Effector CD4-positive, alpha-beta T cell (primary cell): ENCODE measurements around the gene PRKAG3.
"Not testable (repeated sequence)": the region's sequence is repeated elsewhere in the genome, so short reads cannot be mapped to it uniquely, and the experiment has no call there.

ENCODE experiments used
- DNase-seq: peaks from one replicate; pipeline ENCODE4 v3.0.0-alpha.2; 2020

The PRKAG3 gene

DNA sequence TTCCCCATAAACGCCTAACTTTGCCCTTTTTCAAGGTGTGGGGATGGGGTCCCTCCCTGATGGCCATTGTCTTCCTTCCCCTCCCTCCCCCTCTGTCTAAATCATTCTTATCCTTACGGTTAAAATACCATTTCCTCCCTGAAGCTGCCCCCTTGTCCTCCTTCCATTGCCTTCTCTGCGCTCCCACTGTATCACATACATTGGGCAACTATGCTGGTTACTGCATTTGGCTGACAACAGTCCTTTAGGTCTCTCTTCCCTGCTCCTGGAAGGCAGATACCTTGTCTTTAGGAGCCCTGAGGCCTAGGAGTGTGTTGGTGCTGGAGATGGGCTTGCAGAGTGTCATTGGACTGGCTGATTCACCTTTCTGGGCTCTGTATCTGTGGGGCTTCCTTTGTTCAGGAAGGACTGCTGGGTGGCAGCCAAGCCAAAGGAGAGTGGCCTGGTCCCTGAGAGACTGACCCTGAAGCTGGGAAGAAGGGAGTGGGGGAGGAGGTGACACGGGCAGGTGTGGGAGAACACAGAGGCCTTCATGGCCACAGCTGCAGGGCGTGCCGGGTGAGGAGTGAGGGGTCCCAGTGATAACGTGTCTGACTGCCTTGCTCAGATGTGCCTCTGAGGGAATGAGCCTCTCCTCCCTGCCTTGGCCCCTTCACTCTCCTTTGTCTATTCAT lies 30.2 kb upstream of the PRKAG3 start:
- no peak for DNase-seq

DNA sequence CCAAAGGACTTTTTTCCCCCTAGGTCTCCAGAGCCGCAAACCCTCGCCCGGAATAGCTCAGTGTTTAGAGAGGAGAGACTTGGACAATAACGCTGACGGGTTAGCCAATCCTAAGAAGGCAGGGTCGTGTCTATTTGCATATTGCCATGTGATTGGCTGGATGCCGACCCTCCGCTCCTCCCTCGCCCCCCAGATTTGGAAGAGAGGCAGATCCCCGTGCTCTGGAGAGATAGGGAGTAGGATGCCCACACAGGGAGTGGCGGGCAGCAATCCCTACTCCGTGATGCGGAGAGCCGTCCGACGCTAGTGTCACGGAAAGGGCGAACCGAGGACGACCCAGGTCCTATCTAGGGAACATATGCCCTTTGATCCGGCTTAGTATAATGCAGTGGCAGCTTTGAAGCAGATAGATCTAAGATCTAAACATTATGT lies 29.4 kb upstream of the PRKAG3 start:
- DNase-seq, result no peak

DNA sequence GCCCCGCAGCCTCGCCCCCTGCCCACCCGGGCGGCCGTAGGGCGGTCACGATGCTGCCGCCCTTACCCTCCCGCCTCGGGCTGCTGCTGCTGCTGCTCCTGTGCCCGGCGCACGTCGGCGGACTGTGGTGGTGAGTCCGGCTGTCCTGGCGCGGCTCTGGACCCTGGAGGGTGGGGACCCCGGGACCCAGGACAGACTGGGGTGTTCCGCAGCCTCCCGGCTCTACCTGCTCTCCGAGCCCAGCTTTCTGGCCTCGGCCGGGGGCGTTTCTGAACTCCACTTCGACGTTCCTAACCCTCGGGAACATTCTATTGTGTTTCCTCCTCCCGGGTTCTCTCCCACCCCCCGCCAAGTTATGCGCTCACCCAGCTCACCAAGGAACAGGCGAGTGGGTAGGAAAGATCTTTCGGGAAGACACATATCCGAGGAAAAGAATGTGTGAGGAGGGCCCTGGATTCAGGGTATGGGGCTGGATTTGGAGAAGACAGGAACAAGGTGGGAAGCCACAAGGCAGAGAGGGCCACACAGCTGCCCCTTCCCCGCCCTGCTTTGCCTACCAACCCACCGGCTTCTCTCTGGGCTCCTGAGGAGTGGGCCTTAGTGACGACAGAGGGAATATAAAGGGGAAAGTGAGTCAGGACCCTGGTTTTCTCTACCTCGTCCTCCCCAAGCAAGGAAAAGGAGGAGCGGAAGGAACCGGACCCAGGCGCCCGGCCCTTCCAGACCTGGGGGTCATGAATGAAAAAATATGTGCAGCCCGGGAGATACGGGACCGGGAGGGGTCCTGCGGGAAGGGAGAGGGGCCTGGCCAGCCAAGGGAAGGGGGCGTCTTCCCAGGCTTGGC lies 28.6 kb upstream of the PRKAG3 start:
- no peak for DNase-seq

DNA sequence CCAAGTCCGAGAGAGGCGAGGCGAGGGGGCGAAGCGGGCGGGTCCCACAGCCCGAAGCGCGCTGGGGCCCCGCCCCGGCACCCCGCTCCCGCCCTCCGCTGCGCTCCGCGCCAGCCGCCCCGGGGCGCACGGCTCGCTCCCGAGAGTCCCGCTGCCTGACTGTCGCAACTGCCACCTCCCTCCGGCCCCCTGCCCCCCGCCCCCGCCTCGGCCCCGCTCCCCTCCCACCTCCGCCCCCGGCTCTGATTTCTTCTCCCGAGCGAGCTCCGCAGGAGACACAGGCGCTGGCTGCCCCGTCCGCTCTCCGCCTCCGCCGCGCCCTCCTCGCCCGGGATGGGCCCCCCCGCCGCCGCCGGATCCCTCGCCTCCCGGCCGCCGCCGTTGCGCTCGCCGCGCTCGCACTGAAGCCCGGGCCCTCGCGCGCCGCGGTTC lies 28.0 kb upstream of the PRKAG3 start, which contains the start of gene WNT6:
TSS of gene WNT6 (plus strand) at position 250 of the 432 bp plus-strand sequence. CDS start 233 bp downstream, outside the sequence.
- no peak for DNase-seq

DNA sequence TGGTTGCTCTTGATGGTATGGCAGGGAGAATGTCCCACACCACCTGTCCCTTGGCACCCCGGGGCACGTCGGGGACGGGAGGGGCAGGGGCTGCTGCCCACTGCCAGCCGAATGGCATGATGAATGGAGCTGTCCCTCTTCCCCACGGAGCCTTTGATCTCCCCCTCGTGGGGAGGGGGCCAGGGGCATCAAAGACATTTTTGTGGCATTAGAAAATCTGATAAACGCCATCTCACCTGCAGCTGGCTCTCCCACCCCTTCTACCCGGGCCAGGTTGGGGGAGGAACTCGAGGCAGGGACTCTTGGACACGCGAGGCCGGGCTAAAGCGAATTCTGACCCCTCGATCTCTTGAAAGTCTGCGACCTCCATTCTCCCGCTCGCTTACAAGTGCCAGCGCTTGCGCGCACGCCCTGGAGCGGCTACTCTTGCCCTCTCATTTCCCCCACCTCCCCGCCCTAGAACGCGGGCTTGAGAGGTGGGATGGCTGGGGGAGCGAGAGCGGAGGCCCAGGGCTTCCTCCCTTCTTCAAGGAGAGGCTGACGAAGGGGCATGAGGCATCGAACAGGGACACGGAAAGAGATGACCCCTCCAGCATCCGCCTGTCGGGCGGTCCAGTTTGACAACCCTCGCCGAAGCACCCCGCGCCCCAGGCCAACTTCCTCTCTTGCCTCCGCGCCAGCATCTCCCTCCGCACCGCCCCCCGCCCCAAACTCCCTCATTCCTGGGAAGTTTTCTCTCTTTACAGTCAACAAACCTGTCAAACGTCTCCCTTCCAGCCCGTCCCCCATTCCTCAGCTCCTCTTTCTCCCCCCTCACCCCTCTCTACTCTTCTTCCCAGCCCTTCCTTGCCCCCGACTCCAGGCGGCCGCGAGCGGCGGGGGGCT lies 27.3 kb upstream of the PRKAG3 start:
- DNase-seq, result no peak

DNA sequence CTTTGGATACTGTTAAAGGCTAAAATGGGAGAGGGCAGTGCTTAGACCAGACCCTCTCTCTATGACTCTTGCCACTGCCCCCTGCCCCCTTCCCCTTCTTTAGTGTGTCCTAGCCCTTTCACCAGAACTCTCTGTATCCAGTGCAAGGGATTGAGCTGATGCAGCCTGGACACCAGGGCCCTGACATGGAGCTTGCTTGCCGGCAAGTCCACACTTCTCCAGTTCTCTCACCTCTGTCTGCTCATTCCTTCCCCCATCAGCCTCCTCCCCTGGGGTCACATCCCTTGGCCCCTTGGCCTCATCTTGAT lies 26.5 kb upstream of the PRKAG3 start:
- DNase-seq, result no peak

DNA sequence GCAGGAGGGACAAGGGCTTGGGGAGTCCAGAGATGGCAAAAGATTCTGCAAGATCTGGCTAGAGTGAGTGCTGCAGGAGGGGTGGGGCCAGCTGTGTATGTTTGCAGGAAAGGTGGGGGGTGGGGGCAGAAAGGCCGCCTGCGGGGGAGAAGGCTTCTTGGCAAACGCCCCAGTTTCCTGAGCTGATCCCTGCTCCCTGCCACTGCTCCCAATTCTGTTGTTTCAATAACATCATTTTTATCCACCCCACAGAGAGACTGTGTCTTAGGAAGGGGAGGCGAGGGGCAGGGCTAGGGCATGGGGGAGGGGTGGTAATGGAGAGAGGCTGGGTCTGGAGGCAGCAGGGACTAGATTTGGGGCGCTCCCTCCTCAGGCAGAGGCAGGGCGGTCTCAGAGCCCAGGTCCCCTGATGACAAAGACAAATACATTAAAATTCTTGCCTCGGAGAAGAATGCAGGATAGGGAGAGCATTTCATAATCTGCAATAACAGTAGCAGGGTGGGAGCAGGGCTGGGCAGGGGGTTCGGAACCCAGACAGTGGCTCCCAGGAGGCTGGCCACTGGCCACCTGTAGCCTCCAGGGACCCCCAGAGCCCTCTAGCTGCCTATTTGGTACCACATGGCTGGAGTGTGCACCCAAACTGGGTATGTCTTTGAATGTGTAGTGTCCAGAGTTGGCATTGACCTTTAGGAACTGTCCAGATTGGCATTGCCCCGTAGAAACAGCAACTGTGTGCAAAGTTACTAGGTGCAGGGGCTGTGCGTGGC lies 26.0 kb upstream of the PRKAG3 start:
- DNase-seq, result no peak

DNA sequence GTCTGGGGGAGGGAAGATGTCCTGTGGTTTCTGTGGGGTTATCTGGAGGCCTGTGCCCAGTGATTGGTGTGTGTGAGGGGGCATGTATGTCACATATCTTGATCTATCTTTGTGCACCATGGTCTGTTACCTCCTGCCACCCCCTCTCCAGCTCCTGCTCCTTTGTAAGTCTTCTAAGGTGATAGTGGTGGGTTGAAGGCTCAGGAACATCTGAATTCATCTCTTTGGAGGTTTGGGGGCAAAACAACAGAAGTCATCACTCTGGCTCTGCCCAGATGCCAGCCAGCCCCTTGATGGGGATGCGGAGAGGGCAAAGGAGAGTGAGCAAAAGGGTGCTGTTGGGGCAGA lies 25.3 kb upstream of the PRKAG3 start:
- DNase-seq, result no peak

DNA sequence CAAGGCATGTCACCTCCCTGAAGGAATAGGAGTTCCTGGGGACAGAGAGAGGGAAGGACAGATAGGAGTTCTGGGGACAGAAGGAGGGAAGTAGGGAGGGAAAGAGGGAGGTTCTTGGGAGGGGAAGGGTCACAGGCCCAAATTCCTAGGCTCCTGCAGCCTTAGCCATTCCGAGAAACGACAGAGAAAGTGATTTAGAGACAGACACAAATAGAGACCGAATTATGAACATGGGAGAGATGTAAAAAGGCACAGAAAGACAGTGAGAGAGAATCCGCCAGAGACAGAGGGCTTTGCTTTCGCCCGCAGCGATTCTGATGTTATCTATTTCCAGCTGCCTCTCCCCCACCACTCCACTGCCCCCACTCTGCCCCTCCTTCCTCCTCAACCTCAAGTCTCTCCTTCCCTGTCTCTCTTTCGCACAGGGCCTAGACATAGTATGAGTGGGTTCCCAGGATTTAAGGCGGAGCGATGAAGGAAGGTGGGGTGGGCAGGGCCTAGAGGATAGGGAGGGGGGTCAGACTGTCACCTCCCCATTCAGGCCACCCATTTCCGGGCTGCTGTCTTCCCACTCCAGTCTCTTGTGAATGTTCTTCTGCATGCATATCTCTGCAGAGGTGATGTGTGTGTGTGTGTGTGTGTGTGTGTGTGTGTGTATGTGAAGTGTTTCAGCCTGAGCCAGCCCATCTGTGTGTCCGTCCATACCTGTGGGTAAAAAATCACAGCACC lies 24.7 kb upstream of the PRKAG3 start:
- DNase-seq, result no peak

DNA sequence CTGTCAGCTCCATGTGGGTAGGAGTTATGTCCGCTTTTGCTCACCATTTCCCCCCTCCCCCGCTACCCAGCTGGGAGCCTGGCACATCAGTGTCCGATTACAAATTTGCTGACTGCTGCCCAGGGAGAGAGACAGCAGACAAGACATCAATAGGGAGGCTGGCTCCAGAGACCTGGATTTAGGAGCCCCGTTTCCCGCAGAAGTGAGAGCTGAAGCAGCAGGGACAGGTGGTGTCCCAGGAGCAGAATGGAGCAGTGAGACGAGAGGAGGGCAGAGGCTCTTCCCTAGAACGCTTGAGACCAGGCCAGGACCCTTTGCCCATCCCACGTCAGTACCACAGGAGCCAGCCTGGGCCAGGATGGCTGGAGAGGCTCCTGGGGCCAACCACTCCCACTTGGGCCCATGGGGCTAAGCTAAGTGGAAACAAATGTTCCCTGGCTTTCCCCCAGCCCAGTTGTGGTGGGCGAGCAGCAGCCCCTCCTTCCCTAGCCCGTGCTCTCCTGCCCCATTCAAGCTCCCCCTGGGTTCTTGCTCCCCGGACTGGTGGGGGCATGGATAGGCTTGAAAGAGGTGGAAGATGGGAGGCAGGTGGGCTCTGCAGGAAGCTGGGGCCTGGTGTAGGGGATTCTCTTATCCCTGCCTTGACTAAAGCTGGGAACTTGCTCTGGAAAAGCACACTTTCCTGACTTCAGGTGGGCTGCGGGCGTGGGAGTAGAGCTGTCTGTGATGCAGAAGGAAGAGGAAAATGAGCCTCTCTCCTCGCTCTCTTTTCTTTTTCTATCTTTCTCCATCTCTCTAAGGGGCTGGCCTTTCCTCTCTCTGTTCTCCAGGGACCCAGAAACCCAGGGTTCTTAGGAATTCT lies 23.9 kb upstream of the PRKAG3 start:
- no peak for DNase-seq

DNA sequence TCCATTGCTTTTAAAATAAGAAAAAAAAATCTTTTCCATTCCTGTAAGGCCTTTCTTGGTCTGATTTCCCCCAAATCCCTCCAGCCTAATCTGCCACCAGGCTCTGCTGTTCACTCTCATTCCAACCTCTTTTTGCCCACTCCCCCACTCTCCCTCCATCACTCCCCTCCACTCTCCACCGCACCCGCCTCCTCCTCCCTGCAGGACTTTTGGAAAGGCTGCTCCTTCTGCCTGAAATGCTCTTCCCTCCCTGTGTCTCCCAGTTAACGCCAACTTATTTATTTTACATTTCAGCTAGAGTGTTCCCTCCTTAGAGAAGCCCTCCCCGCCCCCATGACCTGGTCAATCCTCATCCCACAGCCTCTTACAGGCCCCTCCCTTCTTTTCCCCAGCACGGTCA lies 23.3 kb upstream of the PRKAG3 start:
- no peak for DNase-seq

DNA sequence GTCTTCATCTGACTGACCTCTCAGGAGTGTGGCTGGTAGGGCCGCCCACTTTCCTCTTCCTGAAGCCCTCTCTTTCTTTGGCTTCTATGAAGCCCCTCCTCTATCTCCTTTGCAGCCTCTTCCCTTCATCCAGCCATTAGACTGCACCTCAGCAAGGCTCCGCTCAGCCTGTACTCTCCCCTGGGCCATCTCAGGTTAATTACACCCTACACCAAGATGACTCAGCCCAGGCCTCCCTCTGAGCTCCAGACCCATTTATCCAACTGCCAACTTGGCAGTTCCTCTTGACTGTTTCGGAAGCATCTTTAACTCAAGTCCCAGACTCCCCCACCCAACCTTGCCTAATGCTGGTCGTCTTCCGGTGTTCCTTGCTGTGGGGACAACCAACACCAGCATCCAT lies 22.2 kb upstream of the PRKAG3 start:
- no peak for DNase-seq

DNA sequence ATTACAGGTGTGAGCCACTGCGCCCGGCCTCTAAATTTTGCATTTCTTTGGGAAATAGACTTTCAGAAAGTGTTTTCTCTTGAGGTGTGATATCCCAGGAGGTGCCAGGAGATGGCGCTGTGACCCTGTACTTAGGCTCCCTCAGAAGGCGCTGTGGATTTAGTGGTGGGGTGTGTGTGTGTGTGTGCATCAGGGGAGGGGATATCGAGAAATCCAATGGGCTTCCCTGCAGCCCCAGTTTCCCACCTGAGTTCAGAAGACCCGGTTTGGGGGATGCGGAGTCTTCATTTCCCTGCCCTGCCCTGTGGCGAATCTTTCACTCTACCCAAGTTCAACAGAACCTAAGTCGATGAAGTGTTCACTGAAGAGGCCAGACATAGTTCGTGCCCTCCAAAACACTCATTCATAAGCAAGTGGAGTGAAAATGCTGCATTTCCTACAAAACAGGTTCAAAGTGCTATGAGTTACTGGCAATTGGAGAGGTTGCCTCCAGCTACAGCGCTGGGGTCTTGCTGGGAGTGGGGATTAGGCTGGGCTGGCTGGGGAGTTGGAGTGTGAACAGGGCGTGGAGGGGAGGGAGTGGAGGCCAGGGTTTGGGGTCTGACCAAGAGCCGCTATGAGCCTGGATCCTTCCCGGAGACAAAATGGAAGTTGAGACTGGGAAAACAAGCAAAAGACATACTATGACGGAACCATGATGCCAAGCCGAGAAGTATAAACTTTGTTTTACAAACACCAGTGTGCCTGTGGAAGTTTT lies 21.5 kb upstream of the PRKAG3 start:
- peak; percentile 60 for DNase-seq

DNA sequence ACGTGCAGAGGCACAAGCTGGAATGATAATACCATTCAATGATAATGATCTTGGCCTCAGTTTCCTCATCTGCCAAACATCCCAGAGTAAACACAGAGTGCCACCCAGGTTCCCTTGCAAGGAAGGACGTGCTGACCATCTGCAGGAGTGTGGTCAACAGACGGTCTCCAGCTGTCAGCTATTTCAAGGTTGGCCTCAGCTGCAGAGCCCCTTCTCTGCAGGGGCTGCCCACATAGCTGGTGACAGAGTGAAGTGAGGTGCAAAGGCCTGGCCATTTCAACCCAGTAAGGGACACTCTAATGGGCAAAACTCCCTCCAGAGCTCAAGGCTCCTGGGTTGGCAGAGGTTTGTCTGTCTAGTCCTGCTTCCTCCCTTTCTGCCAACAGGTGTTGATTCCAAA lies 19.7 kb upstream of the PRKAG3 start:
- no peak for DNase-seq

DNA sequence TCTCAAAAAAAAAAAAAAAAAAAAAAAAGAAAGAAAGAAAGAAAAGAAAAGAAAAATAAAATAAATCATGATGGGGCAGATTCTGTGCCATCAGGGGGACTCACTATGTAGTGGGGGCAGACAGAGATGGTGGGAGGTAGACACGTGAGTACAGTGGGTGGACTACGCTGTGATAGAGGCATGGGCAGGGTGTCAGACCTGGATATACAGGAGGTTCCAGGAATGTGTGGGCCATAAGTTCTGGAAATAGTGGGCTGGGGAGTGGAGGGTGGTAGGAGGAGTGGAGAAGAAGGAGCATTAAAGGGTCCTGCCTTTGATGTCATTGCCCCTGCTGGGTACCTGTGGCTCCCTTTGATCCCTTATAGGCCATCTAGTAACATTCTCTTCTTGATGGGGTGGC lies 19.2 kb upstream of the PRKAG3 start:
- DNase-seq, result no peak

DNA sequence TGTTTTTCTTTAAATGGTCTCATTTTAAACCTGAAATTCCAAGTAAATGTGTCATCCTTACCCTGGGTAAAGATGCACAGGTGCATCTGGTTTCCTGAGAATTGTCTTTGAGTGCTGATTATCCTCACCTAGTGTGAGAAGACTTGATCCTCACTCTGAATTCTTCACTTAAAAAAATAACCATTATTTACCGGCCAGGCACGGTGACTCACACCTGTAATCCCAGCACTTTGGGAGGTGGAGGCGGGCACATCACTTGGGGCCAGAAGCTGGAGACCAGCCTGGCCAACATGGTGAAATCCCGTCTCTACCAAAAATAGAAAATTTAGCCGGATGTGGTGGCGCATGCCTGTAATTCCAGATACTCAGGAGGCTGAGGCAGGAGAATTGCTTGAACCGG lies 18.1 kb upstream of the PRKAG3 start:
- no peak for DNase-seq

DNA sequence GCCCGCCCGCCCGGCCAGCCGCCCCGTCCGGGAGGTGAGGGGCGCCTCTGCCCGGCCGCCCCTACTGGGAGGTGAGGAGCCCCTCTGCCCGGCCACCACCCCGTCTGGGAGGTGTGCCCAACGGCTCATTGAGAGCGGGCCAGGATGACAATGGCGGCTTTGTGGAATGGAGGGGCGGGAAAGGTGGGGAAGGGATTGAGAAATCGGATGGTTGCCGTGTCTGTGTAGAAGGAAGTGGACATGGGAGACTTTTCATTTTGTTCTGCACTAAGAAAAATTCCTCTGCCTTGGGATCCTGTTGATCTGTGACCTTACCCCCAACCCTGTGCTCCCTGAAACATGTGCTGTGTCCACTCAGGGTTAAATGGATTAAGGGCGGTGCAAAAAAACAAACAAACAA lies 15.4 kb upstream of the PRKAG3 start:
- DNase-seq, result not testable (repeated sequence)

DNA sequence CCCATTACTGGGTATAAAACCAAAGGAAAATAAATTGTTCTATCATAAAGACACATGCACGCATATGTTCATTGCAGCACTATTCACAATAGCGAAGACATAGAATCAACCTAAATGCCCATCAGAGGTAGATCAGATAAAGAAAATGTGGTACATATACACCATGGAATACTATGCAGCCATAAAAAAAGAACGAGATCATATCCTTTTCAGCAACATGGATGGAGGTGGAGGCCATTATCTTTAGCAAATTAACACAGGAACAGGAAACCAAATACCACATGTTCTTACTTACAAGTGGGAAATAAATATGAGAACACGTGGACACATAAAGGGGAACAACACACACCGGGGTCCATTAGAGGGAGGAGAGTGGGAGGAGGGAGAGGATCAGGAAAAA lies 12.7 kb upstream of the PRKAG3 start:
- not testable (repeated sequence) for DNase-seq

DNA sequence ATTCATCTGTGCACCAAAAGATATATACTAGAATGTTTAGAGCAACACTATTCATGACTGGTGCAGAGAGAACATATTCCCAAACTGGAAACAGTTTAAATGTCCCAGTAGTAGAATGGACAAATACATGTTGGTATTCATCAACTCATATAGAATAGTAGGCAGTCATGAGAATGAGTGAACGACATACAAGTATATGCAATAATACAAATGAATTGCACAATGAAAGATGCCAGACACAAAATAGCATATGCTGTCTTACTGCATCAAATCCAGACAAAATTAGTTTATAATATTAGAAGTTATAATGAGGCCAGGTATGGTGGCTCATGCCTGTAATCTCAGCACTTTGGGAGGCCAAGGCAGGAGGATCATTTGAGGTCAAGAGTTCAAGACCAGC lies 8.3 kb upstream of the PRKAG3 start:
- DNase-seq, result no peak

DNA sequence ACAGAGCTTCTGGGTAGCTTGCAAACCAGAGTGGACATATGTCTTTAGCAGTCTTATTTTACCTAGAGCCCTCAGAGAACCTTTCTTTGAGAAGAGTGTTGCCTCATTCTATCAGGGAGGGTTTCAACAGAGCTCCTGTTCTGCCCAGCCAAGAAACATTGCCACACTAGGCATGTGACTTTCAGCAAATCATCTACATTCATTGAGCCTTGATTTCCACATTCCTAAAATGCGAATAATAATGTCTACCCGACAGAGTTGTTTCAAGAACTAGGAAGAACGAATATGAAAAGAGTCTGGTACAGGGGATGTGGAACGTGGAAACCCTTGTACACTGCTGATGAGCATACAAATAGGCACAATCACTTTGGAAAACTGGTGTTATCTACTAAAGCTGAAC lies 7.8 kb upstream of the PRKAG3 start:
- DNase-seq, result no peak
